GM12878 (cell line): ENCODE measurements around the gene PITPNM2. TPM values are rescaled to one million over a fixed set of nuclear protein-coding genes. Genes with fewer than 3 reads are reported as not detected.

Experiments
- ATAC-seq: fragments of 200-7000 bp; cut with Tn5 transposase; 3 replicates; pipeline ENCODE4 v1.9.1; 2020; ENCODE audit warnings: mild to moderate bottlenecking, moderate library complexity
- BruUV-seq: library from RNA; stranded (reverse); fragments of 400-500 nt; replicated peaks from 2 replicates; lab custom pipeline; 2021; lab: Mats Ljungman, UMichigan
- CTCF ChIA-PET: fragments of 300-600 bp; sonication (Branson Sonifier 250); formaldehyde crosslinking; extraction: SDS; loops from one replicate; lab custom pipeline; 2021; ENCODE audit warnings: inconsistent platforms; lab: Yijun Ruan, JAX
- POLR2A ChIA-PET: fragments of 350-600 bp; formaldehyde crosslinking; extraction: SDS; loops from one replicate; lab custom pipeline; 2021; ENCODE audit warnings: inconsistent platforms; lab: Charles Lee
- RAD21 ChIA-PET: fragments of 300-600 bp; sonication (Branson Sonifier 250); formaldehyde crosslinking; loops from one replicate; lab custom pipeline; 2023; ENCODE audit warnings: antibody characterized with exemption; ENCODE audit not compliant: unreplicated experiment; lab: Charles Lee
- SMC1A ChIA-PET: fragments of 300-600 bp; sonication (Branson Sonifier 250); formaldehyde crosslinking; loops from one replicate; lab custom pipeline; 2023; ENCODE audit not compliant: unreplicated experiment, uncharacterized antibody; lab: Charles Lee
- DNase-seq: peaks from one replicate; pipeline ENCODE4 v3.0.0-alpha.2; 2011; ENCODE audit warnings: low read depth, low spot score
- FAIRE-seq: peaks from 3 replicates; lab custom pipeline; 2011; peaks lifted over from hg19 to GRCh38; lab: Jason Lieb, UNC
- H2AFZ ChIP-seq: 2 replicates; pipeline ENCODE4 v1.6.0; 2011; ENCODE audit warnings: low read depth, low read length, control low read depth; ENCODE audit not compliant: control insufficient read depth
- H3K27ac ChIP-seq: 2 replicates; pipeline ENCODE4 v1.5.1; 2011; ENCODE audit warnings: control low read depth; ENCODE audit not compliant: control insufficient read depth, insufficient read depth
- H3K27me3 ChIP-seq, 2 experiments: replicated peaks in 1 of 2; 2 replicates each; pipeline versions ENCODE4 v1.6.0 to v1.6.1; 2011; ENCODE audit warnings: low read length in 1 of 2; ENCODE audit not compliant: control insufficient read depth in 2 of 2, insufficient read depth in 2 of 2
- H3K36me3 ChIP-seq, 2 experiments: 2 replicates each; pipeline ENCODE4 v1.5.1; 2011; ENCODE audit warnings: low read length in 1 of 2; ENCODE audit not compliant: control insufficient read depth in 2 of 2, insufficient read depth in 2 of 2
- H3K4me1 ChIP-seq: 2 replicates; pipeline ENCODE4 v1.6.1; 2011; ENCODE audit warnings: mild to moderate bottlenecking, low read length, moderate library complexity, mixed read lengths; ENCODE audit not compliant: control insufficient read depth, insufficient read depth
- H3K4me2 ChIP-seq: 2 replicates; pipeline ENCODE4 v1.6.0; 2011; ENCODE audit warnings: control low read depth; ENCODE audit not compliant: control insufficient read depth, insufficient read depth
- H3K4me3 ChIP-seq: fragments of 200-600 bp; sonication (generic); 2 replicates; pipeline ENCODE4 v1.5.1; 2016
- H3K79me2 ChIP-seq: 2 replicates; pipeline ENCODE4 v1.6.0; 2011; ENCODE audit warnings: low read length; ENCODE audit not compliant: control insufficient read depth, insufficient read depth
- H3K9ac ChIP-seq: 2 replicates; pipeline ENCODE4 v1.8.0; 2011; ENCODE audit warnings: low read length, control low read depth, mixed read lengths; ENCODE audit not compliant: control insufficient read depth, insufficient read depth
- H3K9me3 ChIP-seq: replicated peaks from 3 replicates; pipeline ENCODE4 v1.5.1; 2011; ENCODE audit warnings: mild to moderate bottlenecking, low read length; ENCODE audit not compliant: control insufficient read depth, insufficient read depth
- H4K20me1 ChIP-seq: 2 replicates; pipeline ENCODE4 v1.6.0; 2011; ENCODE audit not compliant: control insufficient read depth, insufficient read depth
- CEBPB ChIP-seq, 2 experiments: fragments of 150-350 bp in 1 of 2; IDR thresholded peaks; 2 replicates each; pipeline ENCODE4 v1.6.1; 2012 to 2014; ENCODE audit warnings: low read depth in 2 of 2, low read length in 2 of 2, borderline replicate concordance in 1 of 2, inconsistent platforms in 1 of 2
- CHD1 ChIP-seq: IDR thresholded peaks from 2 replicates; pipeline ENCODE4 v1.6.1; 2012; ENCODE audit warnings: low read depth, low read length, improper control_type of control experiment
- EED ChIP-seq: sonication (generic); IDR thresholded peaks from 2 replicates; pipeline ENCODE4 v1.6.1; 2016; ENCODE audit warnings: antibody characterized with exemption, low read depth
- EGR1 ChIP-seq, 2 experiments: IDR thresholded peaks; 1 replicate in 1 of 2; 2 replicates in 1 of 2; pipeline ENCODE4 v1.6.1; 2011 to 2012; ENCODE audit warnings: low read depth in 2 of 2, low read length in 2 of 2, borderline replicate concordance in 1 of 2, mild to moderate bottlenecking in 1 of 2, moderate library complexity in 1 of 2
- FOXM1 ChIP-seq: IDR thresholded peaks from 2 replicates; pipeline ENCODE4 v1.6.1; 2012; ENCODE audit warnings: low read depth, mild to moderate bottlenecking, inconsistent platforms, low read length, moderate library complexity
- HDAC6 ChIP-seq: fragments of 200-600 bp; sonication (generic); IDR thresholded peaks from one replicate; pipeline ENCODE4 v1.8.0; 2017; ENCODE audit warnings: antibody characterized with exemption; ENCODE audit not compliant: unreplicated experiment
- IKZF2 ChIP-seq, 2 experiments: fragments of 450-650 bp; IDR thresholded peaks; 2 replicates each; pipeline ENCODE4 v1.6.1; 2017; ENCODE audit warnings: mild to moderate bottlenecking in 2 of 2, moderate library complexity in 2 of 2
- KDM1A ChIP-seq: fragments of 200-600 bp; sonication (generic); IDR thresholded peaks from 2 replicates; pipeline ENCODE4 v1.6.1; 2016; ENCODE audit warnings: borderline replicate concordance
- LARP7 ChIP-seq: fragments of 450-650 bp; IDR thresholded peaks from 2 replicates; pipeline ENCODE4 v1.6.1; 2017; ENCODE audit warnings: mild to moderate bottlenecking
- MTA2 ChIP-seq: fragments of 450-650 bp; IDR thresholded peaks from 2 replicates; pipeline ENCODE4 v1.6.1; 2016; ENCODE audit warnings: low read depth, mild to moderate bottlenecking, moderate library complexity
- MTA3 ChIP-seq: IDR thresholded peaks from 2 replicates; pipeline ENCODE4 v1.6.1; 2012; ENCODE audit warnings: low read length, inconsistent platforms, borderline replicate concordance
- NFYA ChIP-seq: IDR thresholded peaks from 2 replicates; pipeline ENCODE4 v1.6.1; 2011; ENCODE audit warnings: low read depth, mild to moderate bottlenecking, low read length, improper control_type of control experiment, borderline replicate concordance
- NRF1 ChIP-seq: conservative IDR thresholded peaks from 2 replicates; pipeline ENCODE4 v1.6.1; 2011; ENCODE audit warnings: mild to moderate bottlenecking, low read depth, low read length, improper control_type of control experiment
- PAX8 ChIP-seq: fragments of 450-650 bp; IDR thresholded peaks from 2 replicates; pipeline ENCODE4 v1.6.1; 2017; ENCODE audit warnings: mild to moderate bottlenecking, moderate library complexity
- POLR2A ChIP-seq: IDR thresholded peaks from 2 replicates; pipeline ENCODE4 v1.6.1; 2011; ENCODE audit warnings: low read depth, mild to moderate bottlenecking, low read length
- POLR2AphosphoS5 ChIP-seq: IDR thresholded peaks from 2 replicates; pipeline ENCODE4 v1.6.1; 2011; ENCODE audit warnings: mild to moderate bottlenecking, low read length, inconsistent platforms
- RB1 ChIP-seq: fragments of 450-650 bp; formaldehyde crosslinking; IDR thresholded peaks from 2 replicates; pipeline ENCODE4 v1.6.1; 2017; ENCODE audit warnings: mild to moderate bottlenecking, borderline replicate concordance
- RFX5 ChIP-seq: IDR thresholded peaks from 2 replicates; pipeline ENCODE4 v1.6.1; 2011; ENCODE audit warnings: low read depth, low read length, improper control_type of control experiment
- RUNX3 ChIP-seq: IDR thresholded peaks from 2 replicates; pipeline ENCODE4 v1.6.1; 2012; ENCODE audit warnings: low read length, inconsistent platforms
- SMAD1 ChIP-seq: fragments of 450-650 bp; IDR thresholded peaks from 2 replicates; pipeline ENCODE4 v1.6.1; 2018; ENCODE audit warnings: mild to moderate bottlenecking, low read depth; ENCODE audit not compliant: partially characterized antibody
- SUZ12 ChIP-seq: fragments of 200-600 bp; sonication (generic); IDR thresholded peaks from one replicate; pipeline ENCODE4 v1.6.1; 2018; ENCODE audit warnings: antibody characterized with exemption, mild to moderate bottlenecking; ENCODE audit not compliant: unreplicated experiment
- TCF7 ChIP-seq: IDR thresholded peaks from 2 replicates; pipeline ENCODE4 v1.6.1; 2014; ENCODE audit warnings: antibody characterized with exemption, borderline replicate concordance
- YBX1 ChIP-seq: fragments of 450-650 bp; IDR thresholded peaks from 2 replicates; pipeline ENCODE4 v1.6.1; 2016; ENCODE audit warnings: antibody characterized with exemption
- ZNF622 ChIP-seq: fragments of 450-650 bp; IDR thresholded peaks from 2 replicates; pipeline ENCODE4 v1.6.1; 2017; ENCODE audit warnings: mild to moderate bottlenecking, inconsistent platforms
- WGBS: methylation state at CpG from one replicate; pipeline ENCODE4 v1.1.6; 2016; ENCODE audit warnings: low lambda C conversion rate; ENCODE audit not compliant: insufficient replicate concordance, insufficient coverage; ENCODE audit errors: missing lambda C conversion rate; 5-methylcytosine and 5-hydroxymethylcytosine counted together
- in situ Hi-C: fragments of 300-500 bp; cut with MboI; formaldehyde crosslinking; loops from 9 replicates; pipeline ENCODE4 v1.14.3; 2018; ENCODE audit warnings: mixed read lengths
- intact Hi-C: fragments of 100-400 bp; cut with micrococcal nuclease; formaldehyde crosslinking; loops from one replicate; pipeline ENCODE4 v1.14.2; 2022; ENCODE audit not compliant: unreplicated experiment
- polyA plus RNA-seq, 11 experiments: library from polyadenylated mRNA; depleted of rRNA in 4 of 11; unstranded in 6 of 11; stranded (reverse) in 5 of 11; fragments of >200 nt; fragmentation: Nextera tagmentation in 4 of 11; fragmentation: Illumina TruSeq in 1 of 11; extraction: Ambion mirVana in 4 of 11; extraction: Trizol in 1 of 11; gene quantifications; 1 replicate in 1 of 11; 2 replicates in 10 of 11; pipeline versions ENCODE4 v1.2.1 to v1.2.3, GENCODE V29; 2011 to 2016; ENCODE audit warnings: inconsistent platforms in 2 of 11, missing spikeins in 2 of 11, low read depth in 1 of 11
- total RNA-seq, 4 experiments: library from RNA; depleted of rRNA in 3 of 4; stranded (reverse); fragments of >200 nt in 3 of 4; fragmentation: Illumina TruSeq in 1 of 4; extraction: Trizol in 1 of 4; gene quantifications; 2 replicates each; pipeline versions ENCODE4 v1.2.1 to v1.2.3, GENCODE V29; 2013 to 2021
- TF ChIP-seq, protein P1 (sequence below): IDR thresholded peaks from 2 replicates; pipeline ENCODE4 v1.6.1; 2011; ENCODE audit warnings: low read depth, mild to moderate bottlenecking, low read length, moderate library complexity, borderline replicate concordance; ENCODE audit errors: extremely low read depth
- TF ChIP-seq, protein P2 (sequence below): IDR thresholded peaks from 2 replicates; pipeline ENCODE4 v1.6.1; 2011; ENCODE audit warnings: borderline replicate concordance, low read depth, mild to moderate bottlenecking, moderate library complexity, low read length; ENCODE audit not compliant: insufficient read depth, poor library complexity, severe bottlenecking

The PITPNM2 gene
- total and polyA plus RNA-seq, 10 of the 15 experiments (the other 5 are each of a cell fraction or from before 2014, with no cell fraction given), result 0.03 to 1.0 (median 0.24) TPM; not detected in 1

DNA sequence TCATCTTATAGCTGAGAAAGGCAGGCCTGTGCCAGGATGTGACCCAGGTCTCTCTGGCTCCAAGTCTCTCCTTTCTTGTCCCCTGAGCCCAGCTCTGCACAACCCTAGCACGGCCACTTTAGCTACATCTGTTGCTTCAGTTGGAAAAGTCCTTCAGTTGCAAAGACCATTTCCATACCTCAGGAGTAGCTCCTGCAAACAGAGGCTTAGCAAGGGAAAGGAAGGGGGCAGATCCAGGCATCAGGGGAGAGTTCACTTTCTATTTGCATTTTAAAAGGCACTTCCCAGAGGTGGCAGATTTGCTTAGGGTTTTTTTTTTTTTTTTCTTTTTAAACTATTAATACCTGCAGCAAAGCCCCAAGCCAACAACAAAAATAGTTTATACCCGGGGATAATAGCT is 3.0 kb upstream of the PITPNM2 start (continued):
- TF ChIP-seq RB1 (no peak), EGR1 (IDR thresholded peaks at IDR 0.05; ENCODE audit: borderline replicate concordance in 1 of 2, low read depth in 2 of 2, low read length in 2 of 2) (no peak), FOXM1 (no peak), NFYA (no peak), ZNF622 (no peak), POLR2A (no peak), RUNX3 (no peak), YBX1 (no peak), MTA2 (no peak), LARP7 (no peak), RFX5 (no peak)
- TF ChIP-seq, protein P1, sequence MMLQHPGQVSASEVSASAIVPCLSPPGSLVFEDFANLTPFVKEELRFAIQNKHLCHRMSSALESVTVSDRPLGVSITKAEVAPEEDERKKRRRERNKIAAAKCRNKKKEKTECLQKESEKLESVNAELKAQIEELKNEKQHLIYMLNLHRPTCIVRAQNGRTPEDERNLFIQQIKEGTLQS, result no peak
- TF ChIP-seq, protein P2, sequence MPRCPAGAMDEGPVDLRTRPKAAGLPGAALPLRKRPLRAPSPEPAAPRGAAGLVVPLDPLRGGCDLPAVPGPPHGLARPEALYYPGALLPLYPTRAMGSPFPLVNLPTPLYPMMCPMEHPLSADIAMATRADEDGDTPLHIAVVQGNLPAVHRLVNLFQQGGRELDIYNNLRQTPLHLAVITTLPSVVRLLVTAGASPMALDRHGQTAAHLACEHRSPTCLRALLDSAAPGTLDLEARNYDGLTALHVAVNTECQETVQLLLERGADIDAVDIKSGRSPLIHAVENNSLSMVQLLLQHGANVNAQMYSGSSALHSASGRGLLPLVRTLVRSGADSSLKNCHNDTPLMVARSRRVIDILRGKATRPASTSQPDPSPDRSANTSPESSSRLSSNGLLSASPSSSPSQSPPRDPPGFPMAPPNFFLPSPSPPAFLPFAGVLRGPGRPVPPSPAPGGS, result no peak

DNA sequence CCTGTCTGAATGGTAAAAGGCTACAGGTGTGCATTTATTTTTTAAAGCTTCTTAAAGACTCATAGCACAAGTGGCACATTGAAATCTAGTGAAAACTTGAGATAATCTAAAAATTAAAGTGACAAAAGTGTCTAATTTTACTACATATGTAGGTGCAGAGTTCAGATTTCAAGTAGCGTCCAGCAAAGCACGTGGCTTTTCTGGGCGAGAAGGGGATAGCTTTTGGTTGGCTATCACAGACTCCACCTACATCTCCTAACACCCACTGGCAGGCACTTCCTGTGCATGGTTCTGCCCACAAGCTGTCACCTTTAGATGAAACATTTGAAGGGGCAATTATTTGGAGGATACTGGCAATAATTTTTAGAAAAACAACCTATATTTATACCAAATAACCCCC is 1.9 kb upstream of the PITPNM2 start:
- RAD21 ChIA-PET, result interaction anchor here (1.6 kb wide), 1 partner anchor 109 kb away, joined by 4 read pairs; no protein-coding TSS in a partner anchor
- H3K79me2 ChIP-seq, result no peaks in the 10 kb centered on the region
- 69% methylated on average over 3 of the region's 3 CpGs for WGBS
- no TSS peak for BruUV-seq
- no peak for DNase-seq
- no peaks in the 10 kb centered on the region for H3K9me3 ChIP-seq
- H2AFZ ChIP-seq, result no peak overlapping the region
- SMC1A ChIA-PET, result interaction anchor here (1.7 to 2.8 kb wide), 2 partner anchors 9 to 85 kb away, joined by 5 to 9 read pairs; no protein-coding TSS in a partner anchor
- no peak overlapping the region for H3K4me3 ChIP-seq
- H3K9ac ChIP-seq, result no peak overlapping the region
- in situ Hi-C loops (no loop called here), intact Hi-C loops (no loop called here)
- H3K4me1 ChIP-seq, result no peaks in the 10 kb centered on the region
- H4K20me1 ChIP-seq, result no peaks in the 10 kb centered on the region
- H3K36me3 ChIP-seq, result peaks cover 2 to 4% of the 10 kb centered on the region in 2 experiments; a peak in 3 of 4 replicates
- FAIRE-seq, result peak; percentile 7
- H3K4me2 ChIP-seq, result no peak overlapping the region
- ATAC-seq, result no peak
- no peak overlapping the region for H3K27ac ChIP-seq
- POLR2A ChIA-PET, result no interaction called here
- H3K27me3 ChIP-seq, result peaks cover 0 to 4% of the 10 kb centered on the region in 2 experiments; a peak in 1 of 4 replicates
- CTCF ChIA-PET, result interaction anchor here (1.1 to 1.3 kb wide), 2 partner anchors 85 to 159 kb away, joined by 3 to 5 read pairs; no protein-coding TSS in a partner anchor
- no peak for TF ChIP-seq RB1
- no peak for TF ChIP-seq SMAD1
- TF ChIP-seq CHD1, result no peak
- no peak for TF ChIP-seq IKZF2 (IDR thresholded peaks at IDR 0.05)
- no peak for TF ChIP-seq POLR2AphosphoS5
- TF ChIP-seq NRF1, result no peak
- no peak for TF ChIP-seq EGR1 (IDR thresholded peaks at IDR 0.05; ENCODE audit: borderline replicate concordance in 1 of 2, low read depth in 2 of 2, low read length in 2 of 2)
- no peak for TF ChIP-seq SUZ12
- no peak for TF ChIP-seq EED
- no peak for TF ChIP-seq MTA3
- TF ChIP-seq LARP7, result no peak
- no peak for TF ChIP-seq PAX8
- no peak for TF ChIP-seq CEBPB (IDR thresholded peaks at IDR 0.05; ENCODE audit: borderline replicate concordance in 1 of 2, low read depth in 2 of 2, low read length in 2 of 2)
- no peak for TF ChIP-seq TCF7
- TF ChIP-seq KDM1A, result no peak
- TF ChIP-seq HDAC6, result no peak
